Pancreas (tissue), 10 donors: ENCODE data around the gene JAK3. TPM values are rescaled to one million over a fixed set of nuclear protein-coding genes. Genes with fewer than 3 reads are reported as not detected.

Experiments used
- ATAC-seq, 4 donors: fragments of 200-7000 bp; cut with Tn5 transposase; one replicate each; pipeline versions ENCODE4 v1.8.0 to v1.9.1; 2020; ENCODE audit warnings: mild to moderate bottlenecking in 4 of 4, moderate library complexity in 4 of 4
- DNase-seq, 6 donors: peaks; one replicate each; pipeline ENCODE4 v3.0.0-alpha.2; 2020
- FAIRE-seq: peaks from 2 replicates; lab custom pipeline; 2012; peaks lifted over from hg19 to GRCh38; lab: Jason Lieb, UNC
- H3K27ac ChIP-seq, 4 donors: fragments of 200-600 bp; sonication (generic); 1 replicate in 3 of 4; 2 replicates in 1 of 4; pipeline versions ENCODE4 v1.5.0 to v1.8.0; 2020
- H3K27me3 ChIP-seq, 4 donors: fragments of 200-600 bp; one replicate each; pipeline ENCODE4 v1.8.0; 2021
- H3K36me3 ChIP-seq, 3 donors: fragments of 200-600 bp; sonication (generic) in 1 of 3; one replicate each; pipeline versions ENCODE4 v1.5.0 to v1.8.0; 2020 to 2021
- H3K4me1 ChIP-seq, 3 donors: fragments of 200-600 bp; one replicate each; pipeline ENCODE4 v1.8.0; 2021
- H3K4me3 ChIP-seq, 4 donors: fragments of 200-600 bp; sonication (generic) in 2 of 4; one replicate each; pipeline versions ENCODE4 v1.5.0 to v1.8.0; 2020 to 2021
- H3K9me3 ChIP-seq, 4 donors: fragments of 200-600 bp; one replicate each; pipeline ENCODE4 v1.8.0; 2021
- CTCF ChIP-seq, 4 donors: fragments of 200-600 bp; sonication (generic) in 3 of 4; IDR thresholded peaks; one replicate each; pipeline versions ENCODE4 v1.5.0 to v1.8.0; 2021; ENCODE audit warnings: antibody characterized with exemption in 4 of 4
- WGBS, 2 donors: extraction: QIAGEN DNeasy Blood & Tissue Kit; methylation state at CpG; one replicate each; pipeline ENCODE4 v1.1.7; 2013; 5-methylcytosine and 5-hydroxymethylcytosine counted together
- intact Hi-C, 3 donors: fragments of 100-400 bp; cut with DNase I; formaldehyde crosslinking; loops; one replicate each; pipeline versions ENCODE4 v1.11.1 to v1.14.2; 2022
- polyA plus RNA-seq, 2 donors: library from polyadenylated mRNA; stranded (reverse); fragments of 200-250 nt; gene quantifications; one replicate each; pipeline ENCODE4 v1.2.3, GENCODE V29; 2013
- total RNA-seq, 6 donors: library from RNA; stranded (reverse); fragmentation: NEBNext Ultra II Directional in 4 of 6; extraction: Animal tissue kit (Norgen Biotek cat#: 25700) in 4 of 6; gene quantifications; one replicate each; pipeline versions ENCODE4 v1.2.1 to v1.2.4, GENCODE V29; 2021 to 2023
- donor health status: healthy with polysubstance abuse.
- donor health status: DM: no; HTN: no; CAD: no; lungs with moderate emphysema.
- donor health status: DM: no; HTN: no; CAD: no.
- donor health status: control.
- donor health status: control.
- donor health status: Bipolar disorder and iron deficiency.
- donor health status: DM: yes; HTN: yes; CAD: no.
- donor health status: DM: no; HTN: no; CAD: no.
- donor health status: DM: no; HTN: no; CAD: no.
- donor health status: DM: yes; HTN: yes; CAD: no.

Gene JAK3
- total and polyA plus RNA-seq, 8 donors = 1.1 to 6.6 (median 2.5) TPM

DNA sequence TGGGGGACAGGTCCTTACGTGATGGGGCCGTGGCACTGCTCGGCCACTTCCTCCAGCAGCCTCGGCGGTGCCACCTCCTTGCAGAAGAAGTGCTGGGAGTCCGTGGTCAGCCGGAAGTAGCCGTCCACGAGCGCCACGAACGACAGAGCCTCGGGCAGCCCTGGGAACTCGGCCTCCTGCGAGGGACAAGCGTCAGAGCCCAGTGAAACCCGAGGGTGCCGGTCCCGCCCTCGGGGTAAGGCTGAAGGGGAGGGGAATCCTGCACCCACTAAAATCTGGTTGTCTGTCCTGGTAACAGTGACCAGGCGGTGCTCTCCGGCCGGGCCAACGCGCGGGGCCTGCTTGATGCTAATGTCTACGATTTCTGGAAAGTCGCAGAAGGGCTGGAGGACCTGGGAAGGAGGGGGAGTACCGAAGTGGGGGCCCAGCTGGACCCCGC lies 6.4 kb downstream of the JAK3 start:
- no peak for TF ChIP-seq CTCF (IDR thresholded peaks at IDR 0.05)
- DNase-seq (peak in 1 of 6 donors; percentile 43), FAIRE-seq (no peak), ATAC-seq (peak; percentile 14 to 50 (median 26))
- Histone ChIP-seq H3K36me3 (no peaks in the 10 kb centered on the region), H3K4me1 (peaks cover 0 to 4% (median 0%) of the 10 kb centered on the region in 3 donors), H3K27me3 (no peaks in the 10 kb centered on the region), H3K4me3 (peak overlapping the region in 2 of 4 donors; percentile 11 to 29), H3K9me3 (no peaks in the 10 kb centered on the region), H3K27ac (no peak overlapping the region)
- intact Hi-C loops = loop anchor here in 1 of 3 donors (10.0 kb wide), 1 partner anchor 137 kb away; no protein-coding TSS in a partner anchor
- 9 to 12% methylated on average over 29 to 30 of the region's 30 CpGs for WGBS, 2 donors

DNA sequence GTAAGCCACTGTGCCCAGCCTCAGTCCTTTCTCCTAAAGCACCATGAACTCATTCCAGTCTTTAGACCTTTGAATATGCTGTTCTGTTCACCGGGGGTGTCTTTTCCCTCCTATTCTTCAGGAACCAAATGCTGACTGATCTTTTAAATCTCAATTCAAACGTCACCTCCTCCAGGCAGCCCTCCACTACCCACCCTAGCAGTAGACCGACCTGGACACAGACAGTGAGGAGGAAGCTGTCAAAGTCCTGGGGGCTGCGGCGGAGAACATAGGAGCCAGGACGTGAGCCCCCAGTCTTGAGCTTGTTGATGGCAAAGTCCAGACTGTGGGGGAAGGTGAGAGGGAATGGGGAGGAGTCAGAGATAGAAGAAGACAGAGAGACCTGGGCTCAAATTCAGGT lies 7.8 kb downstream of the JAK3 start:
- no peak for ATAC-seq
- Histone ChIP-seq H3K27me3 (no peaks in the 10 kb centered on the region), H3K4me3 (no peak overlapping the region), H3K27ac (no peak overlapping the region), H3K4me1 (peaks cover 0 to 4% (median 0%) of the 10 kb centered on the region in 3 donors), H3K36me3 (no peaks in the 10 kb centered on the region), H3K9me3 (no peaks in the 10 kb centered on the region)
- no peak for FAIRE-seq
- TF ChIP-seq CTCF (IDR thresholded peaks at IDR 0.05) = no peak
- intact Hi-C loops = loop anchor here in 1 of 3 donors (10.0 kb wide), 1 partner anchor 135 kb away; no protein-coding TSS in a partner anchor
- 64 to 79% methylated on average over 6 of the region's 6 CpGs for WGBS, 2 donors
- DNase-seq = no peak

GRCh38 chr19:17837972-17838371 lies 9.8 kb downstream of the JAK3 start:
- Histone ChIP-seq H3K36me3 (no peaks in the 10 kb centered on the region), H3K4me3 (no peak overlapping the region), H3K27me3 (no peaks in the 10 kb centered on the region), H3K9me3 (no peaks in the 10 kb centered on the region), H3K4me1 (peaks cover 0 to 4% (median 0%) of the 10 kb centered on the region in 3 donors), H3K27ac (no peak overlapping the region)
- 68 to 84% methylated on average over 7 of the region's 7 CpGs for WGBS, 2 donors
- FAIRE-seq = no peak
- intact Hi-C loops = no loop called here
- no peak for ATAC-seq
- TF ChIP-seq CTCF (IDR thresholded peaks at IDR 0.05) = no peak
- no peak for DNase-seq

- ATAC-seq (no peak), DNase-seq (no peak), FAIRE-seq (no peak)
- 47 to 56% methylated on average over 4 of the region's 4 CpGs for WGBS, 2 donors
- no peaks in the 10 kb centered on the region for H3K4me1 ChIP-seq
- no peak for TF ChIP-seq CTCF (IDR thresholded peaks at IDR 0.05)
- intact Hi-C loops = no loop called here
- H3K4me3 ChIP-seq = no peak overlapping the region
- no peaks in the 10 kb centered on the region for H3K9me3 ChIP-seq
- H3K27ac ChIP-seq = no peak overlapping the region
- no peaks in the 10 kb centered on the region for H3K27me3 ChIP-seq
- no peaks in the 10 kb centered on the region for H3K36me3 ChIP-seq
Measured at GRCh38 chr19:17836530-17836929, 11.3 kb downstream of the JAK3 start.

DNA sequence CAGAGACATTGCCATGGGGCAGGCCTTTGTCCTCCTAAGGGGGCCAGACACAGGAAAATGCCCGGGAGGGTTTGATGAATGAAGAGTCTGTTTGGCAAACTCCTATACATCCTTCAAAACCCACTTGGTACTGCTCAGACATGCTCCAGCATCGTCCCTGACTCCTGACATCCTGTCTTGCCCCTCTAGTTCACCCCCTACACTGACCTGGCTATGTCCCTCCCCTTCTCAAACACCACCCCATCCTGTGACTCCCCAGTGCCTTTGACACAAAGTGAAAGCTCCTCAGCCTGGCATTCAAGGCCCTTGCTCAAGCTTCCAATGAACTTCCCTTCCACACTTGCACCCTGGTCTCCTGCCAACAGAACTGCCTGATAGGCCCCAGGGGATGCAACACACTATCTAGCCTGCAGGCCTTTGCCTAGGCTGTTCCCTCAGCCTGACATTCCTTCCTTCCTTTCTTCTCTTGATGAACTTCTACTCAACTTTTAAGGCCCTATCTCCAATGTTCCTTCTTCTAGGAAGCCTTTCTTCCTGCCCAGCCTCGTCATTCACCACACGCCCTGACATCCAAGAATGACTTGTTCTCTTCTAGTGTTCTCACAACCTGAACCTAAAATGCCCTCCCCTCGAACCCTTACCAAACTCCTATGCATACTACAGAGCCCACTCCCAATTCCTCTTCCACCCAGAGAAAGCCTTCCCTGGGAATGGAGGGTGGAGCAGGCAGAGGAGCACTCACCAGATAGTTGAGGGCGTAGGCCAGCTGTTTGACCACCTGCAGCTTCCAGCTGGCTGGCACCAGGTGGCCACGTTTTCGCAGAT lies 12.4 kb downstream of the JAK3 start:
- H3K36me3 ChIP-seq = no peaks in the 10 kb centered on the region
- intact Hi-C loops = no loop called here
- H3K4me3 ChIP-seq = no peak overlapping the region
- H3K9me3 ChIP-seq = no peaks in the 10 kb centered on the region
- no peaks in the 10 kb centered on the region for H3K27me3 ChIP-seq
- FAIRE-seq (no peak), DNase-seq (no peak), ATAC-seq (no peak)
- no peak overlapping the region for H3K27ac ChIP-seq
- no peaks in the 10 kb centered on the region for H3K4me1 ChIP-seq
- no peak for TF ChIP-seq CTCF (IDR thresholded peaks at IDR 0.05)
- WGBS, 2 donors = 54 to 63% methylated on average over 8 of the region's 8 CpGs
